OCI-LY7 (cell line): ENCODE data around the gene FHOD3.

Experiments
- EZH2phosphoT487 ChIP-seq: fragments of 200-600 bp; sonication (generic); IDR thresholded peaks from 2 replicates; pipeline ENCODE4 v1.6.1; 2018; ENCODE audit warnings: low read depth, borderline replicate concordance, mild to moderate bottlenecking, mixed run types, antibody characterized with exemption, low read length, moderate library complexity, mixed read lengths
- TF ChIP-seq, protein P1 (sequence below): fragments of 200-600 bp; sonication (generic); conservative IDR thresholded peaks from 2 replicates; pipeline ENCODE4 v1.5.1; 2014; ENCODE audit warnings: mild to moderate bottlenecking, antibody characterized with exemption, low read length, moderate library complexity, mixed read lengths

DNA sequence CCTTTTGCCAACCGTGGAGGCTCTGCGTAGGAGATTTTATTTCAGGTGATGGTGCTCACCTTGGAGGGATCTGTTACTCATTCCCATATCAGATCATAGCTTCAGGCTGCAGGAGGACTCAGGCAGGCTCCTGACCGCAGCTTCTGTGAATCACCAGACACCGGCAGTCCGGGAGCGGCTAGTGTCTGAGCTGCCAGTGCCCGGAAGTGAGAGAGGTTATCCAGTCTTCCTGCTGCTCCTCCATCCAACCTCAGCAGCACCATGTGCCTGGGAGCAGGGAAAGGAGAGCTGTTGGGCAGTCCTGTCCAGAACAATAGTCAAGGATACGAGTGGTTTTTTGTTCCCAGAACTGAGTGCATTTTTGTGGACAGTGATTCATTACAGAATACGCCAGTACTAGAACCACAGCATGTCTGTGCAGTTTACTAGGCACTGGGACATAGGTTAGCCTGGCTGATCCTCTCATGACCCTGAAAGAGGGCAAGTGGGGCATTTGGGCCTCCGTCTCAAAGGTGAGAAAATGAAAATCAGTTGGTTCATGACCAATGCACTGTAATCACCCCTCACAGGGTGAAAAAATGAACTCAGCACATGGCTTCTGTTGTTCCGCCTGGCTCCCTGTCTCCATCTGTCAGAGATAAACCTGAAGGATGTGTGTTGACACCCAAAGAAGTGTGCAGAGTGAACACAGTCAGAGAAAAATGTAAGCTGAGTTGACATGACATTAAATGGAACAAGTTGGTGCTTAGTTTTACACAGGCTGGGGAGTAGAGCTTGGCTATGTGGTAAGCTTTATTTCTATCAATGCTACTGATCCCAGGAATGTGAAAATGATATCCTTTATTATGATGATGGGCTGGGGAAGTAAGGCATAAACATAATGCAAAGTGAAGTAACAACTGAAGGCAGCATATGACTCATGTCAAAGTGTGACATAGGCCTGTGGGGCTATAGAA is 12.2 kb downstream of the FHOD3 start:
- TF ChIP-seq, protein P1, sequence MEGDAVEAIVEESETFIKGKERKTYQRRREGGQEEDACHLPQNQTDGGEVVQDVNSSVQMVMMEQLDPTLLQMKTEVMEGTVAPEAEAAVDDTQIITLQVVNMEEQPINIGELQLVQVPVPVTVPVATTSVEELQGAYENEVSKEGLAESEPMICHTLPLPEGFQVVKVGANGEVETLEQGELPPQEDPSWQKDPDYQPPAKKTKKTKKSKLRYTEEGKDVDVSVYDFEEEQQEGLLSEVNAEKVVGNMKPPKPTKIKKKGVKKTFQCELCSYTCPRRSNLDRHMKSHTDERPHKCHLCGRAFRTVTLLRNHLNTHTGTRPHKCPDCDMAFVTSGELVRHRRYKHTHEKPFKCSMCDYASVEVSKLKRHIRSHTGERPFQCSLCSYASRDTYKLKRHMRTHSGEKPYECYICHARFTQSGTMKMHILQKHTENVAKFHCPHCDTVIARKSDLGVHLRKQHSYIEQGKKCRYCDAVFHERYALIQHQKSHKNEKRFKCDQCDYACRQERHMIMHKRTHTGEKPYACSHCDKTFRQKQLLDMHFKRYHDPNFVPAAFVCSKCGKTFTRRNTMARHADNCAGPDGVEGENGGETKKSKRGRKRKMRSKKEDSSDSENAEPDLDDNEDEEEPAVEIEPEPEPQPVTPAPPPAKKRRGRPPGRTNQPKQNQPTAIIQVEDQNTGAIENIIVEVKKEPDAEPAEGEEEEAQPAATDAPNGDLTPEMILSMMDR: no peak
- no peak for TF ChIP-seq EZH2phosphoT487
